GM12878 (cell line): ENCODE measurements around the gene SEC24A. TPM values are rescaled to one million over a fixed set of nuclear protein-coding genes. Genes with fewer than 3 reads are reported as not detected.
A peak's percentile ranks its signal among the peaks of the same experiment; 100 is the strongest.

Source experiments
- ATAC-seq: fragments of 200-7000 bp; cut with Tn5 transposase; 3 replicates; pipeline ENCODE4 v1.9.1; 2020; ENCODE audit warnings: mild to moderate bottlenecking, moderate library complexity
- BruUV-seq: library from RNA; stranded (reverse); fragments of 400-500 nt; replicated peaks from 2 replicates; lab custom pipeline; 2021; lab: Mats Ljungman, UMichigan
- CTCF ChIA-PET: fragments of 300-600 bp; sonication (Branson Sonifier 250); formaldehyde crosslinking; extraction: SDS; loops from one replicate; lab custom pipeline; 2021; ENCODE audit warnings: inconsistent platforms; lab: Yijun Ruan, JAX
- POLR2A ChIA-PET: fragments of 350-600 bp; formaldehyde crosslinking; extraction: SDS; loops from one replicate; lab custom pipeline; 2021; ENCODE audit warnings: inconsistent platforms; lab: Charles Lee
- RAD21 ChIA-PET: fragments of 300-600 bp; sonication (Branson Sonifier 250); formaldehyde crosslinking; loops from one replicate; lab custom pipeline; 2023; ENCODE audit warnings: antibody characterized with exemption; ENCODE audit not compliant: unreplicated experiment; lab: Charles Lee
- SMC1A ChIA-PET: fragments of 300-600 bp; sonication (Branson Sonifier 250); formaldehyde crosslinking; loops from one replicate; lab custom pipeline; 2023; ENCODE audit not compliant: unreplicated experiment, uncharacterized antibody; lab: Charles Lee
- DNase-seq: peaks from one replicate; pipeline ENCODE4 v3.0.0-alpha.2; 2011; ENCODE audit warnings: low read depth, low spot score
- FAIRE-seq: peaks from 3 replicates; lab custom pipeline; 2011; peaks lifted over from hg19 to GRCh38; lab: Jason Lieb, UNC
- H2AFZ ChIP-seq: 2 replicates; pipeline ENCODE4 v1.6.0; 2011; ENCODE audit warnings: low read depth, low read length, control low read depth; ENCODE audit not compliant: control insufficient read depth
- H3K27ac ChIP-seq: 2 replicates; pipeline ENCODE4 v1.5.1; 2011; ENCODE audit warnings: control low read depth; ENCODE audit not compliant: control insufficient read depth, insufficient read depth
- H3K27me3 ChIP-seq, 2 experiments: replicated peaks in 1 of 2; 2 replicates each; pipeline versions ENCODE4 v1.6.0 to v1.6.1; 2011; ENCODE audit warnings: low read length in 1 of 2; ENCODE audit not compliant: control insufficient read depth in 2 of 2, insufficient read depth in 2 of 2
- H3K36me3 ChIP-seq, 2 experiments: 2 replicates each; pipeline ENCODE4 v1.5.1; 2011; ENCODE audit warnings: low read length in 1 of 2; ENCODE audit not compliant: control insufficient read depth in 2 of 2, insufficient read depth in 2 of 2
- H3K4me1 ChIP-seq: 2 replicates; pipeline ENCODE4 v1.6.1; 2011; ENCODE audit warnings: mild to moderate bottlenecking, low read length, moderate library complexity, mixed read lengths; ENCODE audit not compliant: control insufficient read depth, insufficient read depth
- H3K4me2 ChIP-seq: 2 replicates; pipeline ENCODE4 v1.6.0; 2011; ENCODE audit warnings: control low read depth; ENCODE audit not compliant: control insufficient read depth, insufficient read depth
- H3K4me3 ChIP-seq: fragments of 200-600 bp; sonication (generic); 2 replicates; pipeline ENCODE4 v1.5.1; 2016
- H3K79me2 ChIP-seq: 2 replicates; pipeline ENCODE4 v1.6.0; 2011; ENCODE audit warnings: low read length; ENCODE audit not compliant: control insufficient read depth, insufficient read depth
- H3K9ac ChIP-seq: 2 replicates; pipeline ENCODE4 v1.8.0; 2011; ENCODE audit warnings: low read length, control low read depth, mixed read lengths; ENCODE audit not compliant: control insufficient read depth, insufficient read depth
- H3K9me3 ChIP-seq: replicated peaks from 3 replicates; pipeline ENCODE4 v1.5.1; 2011; ENCODE audit warnings: mild to moderate bottlenecking, low read length; ENCODE audit not compliant: control insufficient read depth, insufficient read depth
- H4K20me1 ChIP-seq: 2 replicates; pipeline ENCODE4 v1.6.0; 2011; ENCODE audit not compliant: control insufficient read depth, insufficient read depth
- CBFB ChIP-seq: IDR thresholded peaks from 2 replicates; pipeline ENCODE4 v1.6.1; 2016; ENCODE audit warnings: antibody characterized with exemption, low read depth
- CBX3 ChIP-seq: fragments of 200-600 bp; sonication (generic); IDR thresholded peaks from 2 replicates; pipeline ENCODE4 v1.6.1; 2016; ENCODE audit warnings: low read depth, borderline replicate concordance
- CREM ChIP-seq: IDR thresholded peaks from 2 replicates; pipeline ENCODE4 v1.6.1; 2014; ENCODE audit warnings: antibody characterized with exemption, low read depth
- HCFC1 ChIP-seq: fragments of 150-350 bp; IDR thresholded peaks from 2 replicates; pipeline ENCODE4 v1.6.1; 2014; ENCODE audit warnings: low read length
- IKZF2 ChIP-seq, 2 experiments: fragments of 450-650 bp; IDR thresholded peaks; 2 replicates each; pipeline ENCODE4 v1.6.1; 2017; ENCODE audit warnings: mild to moderate bottlenecking in 2 of 2, moderate library complexity in 2 of 2
- MEF2A ChIP-seq: IDR thresholded peaks from 2 replicates; pipeline ENCODE4 v1.6.1; 2011; ENCODE audit warnings: low read depth, mild to moderate bottlenecking, low read length, moderate library complexity; ENCODE audit not compliant: insufficient read depth
- NFYA ChIP-seq: IDR thresholded peaks from 2 replicates; pipeline ENCODE4 v1.6.1; 2011; ENCODE audit warnings: low read depth, mild to moderate bottlenecking, low read length, improper control_type of control experiment, borderline replicate concordance
- PAX8 ChIP-seq: fragments of 450-650 bp; IDR thresholded peaks from 2 replicates; pipeline ENCODE4 v1.6.1; 2017; ENCODE audit warnings: mild to moderate bottlenecking, moderate library complexity
- POLR2A ChIP-seq: IDR thresholded peaks from 2 replicates; pipeline ENCODE4 v1.6.1; 2011; ENCODE audit warnings: low read depth, mild to moderate bottlenecking, low read length
- POLR2AphosphoS5 ChIP-seq: IDR thresholded peaks from 2 replicates; pipeline ENCODE4 v1.6.1; 2011; ENCODE audit warnings: mild to moderate bottlenecking, low read length, inconsistent platforms
- SIN3A ChIP-seq: IDR thresholded peaks from 2 replicates; pipeline ENCODE4 v1.6.1; 2012; ENCODE audit warnings: low read depth, low read length, improper control_type of control experiment
- SIX5 ChIP-seq: IDR thresholded peaks from 2 replicates; pipeline ENCODE4 v1.6.1; 2011; ENCODE audit warnings: mild to moderate bottlenecking, low read depth, low read length, moderate library complexity; ENCODE audit not compliant: severe bottlenecking
- SMAD5 ChIP-seq: IDR thresholded peaks from 2 replicates; pipeline ENCODE4 v1.6.1; 2016; ENCODE audit warnings: antibody characterized with exemption, low read depth
- SP1 ChIP-seq: IDR thresholded peaks from one replicate; pipeline ENCODE4 v1.6.1; 2011; ENCODE audit warnings: low read depth, low read length
- TAF1 ChIP-seq: IDR thresholded peaks from 2 replicates; pipeline ENCODE4 v1.6.1; 2011; ENCODE audit warnings: mild to moderate bottlenecking, low read depth, low read length, borderline replicate concordance
- WGBS: methylation state at CpG from one replicate; pipeline ENCODE4 v1.1.6; 2016; ENCODE audit warnings: low lambda C conversion rate; ENCODE audit not compliant: insufficient replicate concordance, insufficient coverage; ENCODE audit errors: missing lambda C conversion rate; 5-methylcytosine and 5-hydroxymethylcytosine counted together
- in situ Hi-C: fragments of 300-500 bp; cut with MboI; formaldehyde crosslinking; loops from 9 replicates; pipeline ENCODE4 v1.14.3; 2018; ENCODE audit warnings: mixed read lengths
- intact Hi-C: fragments of 100-400 bp; cut with micrococcal nuclease; formaldehyde crosslinking; loops from one replicate; pipeline ENCODE4 v1.14.2; 2022; ENCODE audit not compliant: unreplicated experiment
- polyA plus RNA-seq, 11 experiments: library from polyadenylated mRNA; depleted of rRNA in 4 of 11; unstranded in 6 of 11; stranded (reverse) in 5 of 11; fragments of >200 nt; fragmentation: Nextera tagmentation in 4 of 11; fragmentation: Illumina TruSeq in 1 of 11; extraction: Ambion mirVana in 4 of 11; extraction: Trizol in 1 of 11; gene quantifications; 1 replicate in 1 of 11; 2 replicates in 10 of 11; pipeline versions ENCODE4 v1.2.1 to v1.2.3, GENCODE V29; 2011 to 2016; ENCODE audit warnings: inconsistent platforms in 2 of 11, missing spikeins in 2 of 11, low read depth in 1 of 11
- total RNA-seq, 4 experiments: library from RNA; depleted of rRNA in 3 of 4; stranded (reverse); fragments of >200 nt in 3 of 4; fragmentation: Illumina TruSeq in 1 of 4; extraction: Trizol in 1 of 4; gene quantifications; 2 replicates each; pipeline versions ENCODE4 v1.2.1 to v1.2.3, GENCODE V29; 2013 to 2021
- TF ChIP-seq, protein P1 (sequence below): IDR thresholded peaks from 2 replicates; pipeline ENCODE4 v1.6.1; 2011; ENCODE audit warnings: low read depth, mild to moderate bottlenecking, low read length, moderate library complexity, borderline replicate concordance; ENCODE audit errors: extremely low read depth
- TF ChIP-seq, protein P2 (sequence below): fragments of 450-650 bp; IDR thresholded peaks from 2 replicates; pipeline ENCODE4 v1.6.1; 2017; ENCODE audit warnings: borderline replicate concordance
- TF ChIP-seq, protein P3 (sequence below), 3 experiments: IDR thresholded peaks in 2 of 3; conservative IDR thresholded peaks in 1 of 3; 2 replicates each; pipeline ENCODE4 v1.5.1; 2011; ENCODE audit warnings: low read depth in 3 of 3, low read length in 3 of 3, mild to moderate bottlenecking in 3 of 3, control low read depth in 2 of 3, moderate library complexity in 2 of 3, inconsistent platforms in 1 of 3, mixed read lengths in 1 of 3; ENCODE audit not compliant: control insufficient read depth in 2 of 3, insufficient read depth in 1 of 3; ENCODE audit errors: extremely low read depth in 1 of 3

SEC24A gene
- total and polyA plus RNA-seq, 10 of the 15 experiments (the other 5 are each of a cell fraction or from before 2014, with no cell fraction given), result 7.1 to 52.2 (median 22.8) TPM

DNA sequence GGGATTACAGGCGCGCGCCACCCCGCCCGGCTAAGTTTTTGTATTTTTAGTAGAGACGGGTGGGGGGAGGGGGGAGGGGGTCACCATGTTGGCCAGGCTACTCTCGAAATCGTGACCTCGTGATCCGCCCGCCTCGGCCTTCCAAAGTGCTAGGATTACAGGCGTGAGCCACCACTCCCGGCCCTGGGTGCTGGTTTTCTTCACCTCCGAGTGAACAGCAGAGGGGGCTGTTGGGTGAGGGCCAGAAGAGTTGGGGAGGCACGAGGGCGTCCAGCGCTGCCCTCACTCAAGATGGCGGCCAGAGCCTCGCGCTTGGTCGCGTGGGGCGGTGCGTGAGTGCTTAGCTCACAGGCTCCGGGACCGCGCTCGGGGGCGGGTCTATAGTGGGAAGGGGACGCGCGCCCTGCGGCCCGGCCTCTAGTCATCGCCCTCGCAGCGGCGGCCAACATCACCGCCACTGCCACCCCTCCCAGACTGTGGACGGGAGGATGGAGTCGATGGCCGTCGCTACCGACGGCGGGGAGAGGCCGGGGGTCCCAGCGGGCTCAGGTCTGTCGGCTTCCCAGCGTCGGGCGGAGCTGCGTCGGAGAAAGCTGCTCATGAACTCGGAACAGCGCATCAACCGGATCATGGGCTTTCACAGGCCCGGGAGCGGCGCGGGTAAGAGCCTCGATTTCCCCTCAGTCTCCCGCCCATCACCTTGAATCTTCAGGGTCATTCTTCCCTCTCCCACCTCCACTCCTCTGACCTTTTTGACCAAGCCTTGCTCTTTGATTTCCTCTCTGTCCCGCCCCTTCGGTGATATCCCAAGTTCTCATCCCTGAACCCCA, 89.8 kb downstream of the SEC24A start, which contains the start of gene CAMLG:
TSS of gene CAMLG (plus strand) at position 416 of the 830 bp plus-strand sequence. CDS start at position 489, 73 bp downstream.
- 1% methylated on average over 60 of the region's 66 CpGs for WGBS
- H3K79me2 ChIP-seq, result peaks cover 29% of the 10 kb centered on the region
- no TSS peak for BruUV-seq
- ChIA-PET POLR2A (interaction anchor here (0.8 to 3.6 kb wide), 7 partner anchors 19 to 512 kb away, joined by 3 to 23 read pairs (median 4); partner anchors contain the start of genes DDX46, PCBD2, PPP2CA and SEC24A), CTCF (interaction anchor here (0.6 to 5.3 kb wide), 17 partner anchors 11 to 694 kb away, joined by 3 to 71 read pairs (median 4); partner anchors contain the start of genes DDX46, PCBD2 and PPP2CA), RAD21 (interaction anchor here (0.6 to 2.7 kb wide), 16 partner anchors 12 to 371 kb away, joined by 3 to 24 read pairs (median 4); partner anchors contain the start of genes C5orf24, DDX46, PCBD2 and TXNDC15), SMC1A (interaction anchor here (0.9 to 3.9 kb wide), 9 partner anchors 17 to 515 kb away, joined by 3 to 28 read pairs (median 4); partner anchors contain the start of genes DDX46 and PCBD2)
- H3K36me3 ChIP-seq, result no peaks in the 10 kb centered on the region
- no peaks in the 10 kb centered on the region for H3K4me1 ChIP-seq
- H2AFZ ChIP-seq, result peak within 1 kb of the TSS; percentile 100
- H3K9me3 ChIP-seq, result no peaks in the 10 kb centered on the region
- DNase-seq (peak; percentile 92), FAIRE-seq (no peak), ATAC-seq (peak; percentile 97)
- H3K4me2 ChIP-seq, result peak within 1 kb of the TSS; percentile 92
- no peaks in the 10 kb centered on the region for H4K20me1 ChIP-seq
- in situ Hi-C loops (loop anchor here (5.0 to 25.0 kb wide), 2 partner anchors 164 to 449 kb away; no protein-coding TSS in a partner anchor), intact Hi-C loops (loop anchor here (1.0 to 10.0 kb wide), 4 partner anchors 20 to 514 kb away; partner anchors contain the start of genes DDX46 and PPP2CA)
- H3K4me3 ChIP-seq, result peak within 1 kb of the TSS; percentile 90
- H3K27ac ChIP-seq, result peak within 1 kb of the TSS; percentile 71
- H3K9ac ChIP-seq, result peak within 1 kb of the TSS; percentile 86
- H3K27me3 ChIP-seq, result no peaks in the 10 kb centered on the region
- TF ChIP-seq TAF1 (peak; percentile 24; the same call in 1 of the 2 replicates), CBFB (peak; percentile 47; the same call in 1 of the 2 replicates), PAX8 (no peak), HCFC1 (peak; percentile 90), POLR2AphosphoS5 (peak; percentile 84), SP1 (peak; percentile 33), SIN3A (0 out of 2 replicates have a peak, but pooled peaks have one; percentile 60), POLR2A (peak; percentile 97), CREM (peak; percentile 99), NFYA (no peak), MEF2A (0 out of 2 replicates have a peak, but pooled peaks have one; percentile 19), SIX5 (peak; percentile 80), SMAD5 (peak; percentile 80), CBX3 (no peak), IKZF2 (IDR thresholded peaks at IDR 0.05) (0 out of 4 replicates have a peak, but pooled peaks of 1 of the 2 experiments have one; percentile 6)
- TF ChIP-seq, protein P1, sequence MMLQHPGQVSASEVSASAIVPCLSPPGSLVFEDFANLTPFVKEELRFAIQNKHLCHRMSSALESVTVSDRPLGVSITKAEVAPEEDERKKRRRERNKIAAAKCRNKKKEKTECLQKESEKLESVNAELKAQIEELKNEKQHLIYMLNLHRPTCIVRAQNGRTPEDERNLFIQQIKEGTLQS, result peak; percentile 78; the same call in 1 of the 2 replicates
- TF ChIP-seq, protein P2, sequence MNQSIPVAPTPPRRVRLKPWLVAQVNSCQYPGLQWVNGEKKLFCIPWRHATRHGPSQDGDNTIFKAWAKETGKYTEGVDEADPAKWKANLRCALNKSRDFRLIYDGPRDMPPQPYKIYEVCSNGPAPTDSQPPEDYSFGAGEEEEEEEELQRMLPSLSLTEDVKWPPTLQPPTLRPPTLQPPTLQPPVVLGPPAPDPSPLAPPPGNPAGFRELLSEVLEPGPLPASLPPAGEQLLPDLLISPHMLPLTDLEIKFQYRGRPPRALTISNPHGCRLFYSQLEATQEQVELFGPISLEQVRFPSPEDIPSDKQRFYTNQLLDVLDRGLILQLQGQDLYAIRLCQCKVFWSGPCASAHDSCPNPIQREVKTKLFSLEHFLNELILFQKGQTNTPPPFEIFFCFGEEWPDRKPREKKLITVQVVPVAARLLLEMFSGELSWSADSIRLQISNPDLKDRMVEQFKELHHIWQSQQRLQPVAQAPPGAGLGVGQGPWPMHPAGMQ, result no peak
- TF ChIP-seq, protein P3, sequence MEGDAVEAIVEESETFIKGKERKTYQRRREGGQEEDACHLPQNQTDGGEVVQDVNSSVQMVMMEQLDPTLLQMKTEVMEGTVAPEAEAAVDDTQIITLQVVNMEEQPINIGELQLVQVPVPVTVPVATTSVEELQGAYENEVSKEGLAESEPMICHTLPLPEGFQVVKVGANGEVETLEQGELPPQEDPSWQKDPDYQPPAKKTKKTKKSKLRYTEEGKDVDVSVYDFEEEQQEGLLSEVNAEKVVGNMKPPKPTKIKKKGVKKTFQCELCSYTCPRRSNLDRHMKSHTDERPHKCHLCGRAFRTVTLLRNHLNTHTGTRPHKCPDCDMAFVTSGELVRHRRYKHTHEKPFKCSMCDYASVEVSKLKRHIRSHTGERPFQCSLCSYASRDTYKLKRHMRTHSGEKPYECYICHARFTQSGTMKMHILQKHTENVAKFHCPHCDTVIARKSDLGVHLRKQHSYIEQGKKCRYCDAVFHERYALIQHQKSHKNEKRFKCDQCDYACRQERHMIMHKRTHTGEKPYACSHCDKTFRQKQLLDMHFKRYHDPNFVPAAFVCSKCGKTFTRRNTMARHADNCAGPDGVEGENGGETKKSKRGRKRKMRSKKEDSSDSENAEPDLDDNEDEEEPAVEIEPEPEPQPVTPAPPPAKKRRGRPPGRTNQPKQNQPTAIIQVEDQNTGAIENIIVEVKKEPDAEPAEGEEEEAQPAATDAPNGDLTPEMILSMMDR (IDR thresholded peaks at IDR 0.05 in 2 of 3, conservative IDR thresholded peaks at IDR 0.05 in 1 of 3; ENCODE audit: control insufficient read depth in 2 of 3, extremely low read depth in 1 of 3, insufficient read depth in 1 of 3, low read depth in 3 of 3, low read length in 3 of 3), result peak; percentile 67 to 84 (median 74)
